Esophagus muscularis mucosa (tissue), 3 donors: ENCODE measurements around the gene COL4A1.

Source experiments
- CTCF ChIP-seq, 3 experiments: fragments of 200-600 bp in 2 of 3; fragments of 450-650 bp in 1 of 3; sonication (generic) in 2 of 3; IDR thresholded peaks; one replicate each; pipeline ENCODE4 v1.5.1; 2017 to 2019; ENCODE audit warnings: antibody characterized with exemption in 3 of 3, mild to moderate bottlenecking in 2 of 3, moderate library complexity in 1 of 3
- POLR2A ChIP-seq: fragments of 450-650 bp; IDR thresholded peaks from one replicate; pipeline ENCODE4 v1.6.1; 2017; ENCODE audit warnings: antibody characterized with exemption, moderate library complexity, mild to moderate bottlenecking, low read depth

DNA sequence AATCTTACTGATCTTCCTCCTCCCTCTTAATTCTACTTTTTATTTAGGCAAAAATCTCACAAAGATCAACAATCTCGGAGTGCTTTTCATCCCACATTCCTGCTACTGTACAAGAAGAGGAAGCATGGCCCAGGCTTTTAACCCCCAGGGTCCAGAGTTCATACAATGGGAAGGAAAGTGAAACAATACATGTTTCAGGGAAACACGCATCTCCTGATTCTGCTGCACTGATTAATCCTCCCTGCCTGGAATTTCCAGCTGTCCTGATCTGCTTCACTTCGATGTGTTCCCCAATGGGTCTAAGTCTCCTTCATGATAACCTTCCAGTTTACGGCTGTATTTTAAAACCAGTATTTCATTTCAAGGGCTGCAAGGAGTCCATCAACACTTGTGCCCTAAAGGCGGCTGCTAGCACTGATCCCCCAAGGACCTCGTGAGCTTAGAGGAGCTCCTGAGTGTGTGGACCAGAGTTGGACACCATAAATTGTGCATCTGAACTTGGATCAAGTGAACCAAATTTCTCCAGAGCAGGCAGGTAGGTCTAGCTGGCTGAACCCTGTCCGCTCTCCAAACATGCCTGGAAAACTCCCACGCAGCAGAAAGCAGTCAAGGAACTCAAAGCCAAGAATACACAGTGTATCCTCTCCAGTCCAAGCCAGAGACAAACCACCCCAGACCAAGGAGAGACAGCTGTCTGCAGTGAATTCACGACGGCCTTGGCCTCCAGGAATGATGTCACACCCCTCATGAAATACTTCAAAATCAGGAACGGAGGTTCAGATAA is 44.3 kb downstream of the COL4A1 start:
- TF ChIP-seq POLR2A (no peak), CTCF (IDR thresholded peaks at IDR 0.05) (no peak)
